Mesangial cell (primary cell): ENCODE data around the gene GBP7. TPM values are rescaled to one million over a fixed set of nuclear protein-coding genes. Genes with fewer than 3 reads are reported as not detected.

ENCODE experiments used
- total RNA-seq: library from RNA; depleted of rRNA; stranded (reverse); fragments of >200 nt; gene quantifications from 2 replicates; pipeline ENCODE4 v1.2.3, GENCODE V29; 2015

The GBP7 gene
- total RNA-seq: not detected in 2 replicates

GRCh38 chr1:89175601-89176256, at the start of gene GBP7:
GBP7 (minus strand) TSS chr1:89176003; CDS start chr1:89171935, 4,068 bp downstream.

GRCh38 chr1:89198491-89199072, 22.8 kb upstream of the GBP7 start, which contains the start of gene GBP4:
GBP4 (minus strand) TSS chr1:89198942; CDS start chr1:89198834, 108 bp downstream.

GRCh38 chr1:89125913-89126580, 49.8 kb downstream of the GBP7 start, which contains the start of gene GBP2:
GBP2 (minus strand) TSS chr1:89126114; CDS start chr1:89121966, 4,148 bp downstream.

Other genes starting within 250 kb of the GBP7 start
- 18.6 and 25.9 TPM in 2 replicates for gene KYAT3, start 183.4 kb downstream of the GBP7 start, total RNA-seq
- 4.2 and 4.4 TPM in 2 replicates for gene RBMXL1, start 183.4 kb downstream of the GBP7 start, total RNA-seq
- 9.8 and 16.1 TPM in 2 replicates for gene GBP3, start 153.1 kb downstream of the GBP7 start, total RNA-seq
- 19.9 and 22.8 TPM in 2 replicates for gene GBP1, start 110.8 kb downstream of the GBP7 start, total RNA-seq
- 0.49 and 3.5 TPM in 2 replicates for gene GBP2, start 49.9 kb downstream of the GBP7 start, total RNA-seq
- 0.13 TPM in 1 of 2 replicates, not detected in the other for gene GBP4, start 22.9 kb upstream of the GBP7 start, total RNA-seq
- not detected in 2 replicates for gene GBP5, start 96.9 kb upstream of the GBP7 start, total RNA-seq
- gene GBP6, start 188.1 kb upstream of the GBP7 start, total RNA-seq: not detected in 2 replicates